Activated naive CD8-positive, alpha-beta T cell treated with anti-CD3 and anti-CD28 coated beads, Interleukin-2, amount 10 ng/mL, durations not matched to agents 7 days and 5 days (primary cell): Measurements from ENCODE around the gene SQOR. TPM values are rescaled to one million over a fixed set of nuclear protein-coding genes. Genes with fewer than 3 reads are reported as not detected.

ENCODE experiments used
- ATAC-seq: fragments of 150-1000 bp; cut with Tn5 transposase; one replicate; pipeline ENCODE4 v1.10.0; 2021; ENCODE audit warnings: low read depth, moderate library complexity
- POLR2A ChIA-PET: fragments of 350-600 bp; sonication (Branson Sonifier 250); formaldehyde crosslinking; loops from one replicate; lab custom pipeline; 2021; ENCODE audit warnings: antibody characterized with exemption; lab: Charles Lee
- DNase-seq: peaks from one replicate; pipeline ENCODE4 v3.0.0; 2021
- H3K27ac Mint-ChIP-seq: one replicate; pipeline ENCODE4 v1.8.0; 2022; ENCODE audit warnings: mild to moderate bottlenecking, mixed read lengths
- H3K27me3 Mint-ChIP-seq: one replicate; pipeline ENCODE4 v1.8.0; 2022; ENCODE audit warnings: mild to moderate bottlenecking, moderate library complexity, mixed read lengths
- H3K36me3 Mint-ChIP-seq: one replicate; pipeline ENCODE4 v1.8.0; 2021; ENCODE audit warnings: mild to moderate bottlenecking, mixed read lengths
- H3K4me1 Mint-ChIP-seq: one replicate; pipeline ENCODE4 v1.8.0; 2021; ENCODE audit warnings: mixed read lengths
- H3K4me3 Mint-ChIP-seq: one replicate; pipeline ENCODE4 v1.8.0; 2022; ENCODE audit warnings: mild to moderate bottlenecking, moderate library complexity, mixed read lengths
- H3K9me3 Mint-ChIP-seq: one replicate; pipeline ENCODE4 v1.8.0; 2021; ENCODE audit warnings: mixed read lengths
- total RNA-seq, 2 experiments: library from RNA; stranded (reverse); gene quantifications; one replicate each; pipeline ENCODE4 v1.2.3, GENCODE V29; 2021

Gene SQOR
- total RNA-seq: 10 to 100 TPM; 65.6 to 66.8 TPM

DNA sequence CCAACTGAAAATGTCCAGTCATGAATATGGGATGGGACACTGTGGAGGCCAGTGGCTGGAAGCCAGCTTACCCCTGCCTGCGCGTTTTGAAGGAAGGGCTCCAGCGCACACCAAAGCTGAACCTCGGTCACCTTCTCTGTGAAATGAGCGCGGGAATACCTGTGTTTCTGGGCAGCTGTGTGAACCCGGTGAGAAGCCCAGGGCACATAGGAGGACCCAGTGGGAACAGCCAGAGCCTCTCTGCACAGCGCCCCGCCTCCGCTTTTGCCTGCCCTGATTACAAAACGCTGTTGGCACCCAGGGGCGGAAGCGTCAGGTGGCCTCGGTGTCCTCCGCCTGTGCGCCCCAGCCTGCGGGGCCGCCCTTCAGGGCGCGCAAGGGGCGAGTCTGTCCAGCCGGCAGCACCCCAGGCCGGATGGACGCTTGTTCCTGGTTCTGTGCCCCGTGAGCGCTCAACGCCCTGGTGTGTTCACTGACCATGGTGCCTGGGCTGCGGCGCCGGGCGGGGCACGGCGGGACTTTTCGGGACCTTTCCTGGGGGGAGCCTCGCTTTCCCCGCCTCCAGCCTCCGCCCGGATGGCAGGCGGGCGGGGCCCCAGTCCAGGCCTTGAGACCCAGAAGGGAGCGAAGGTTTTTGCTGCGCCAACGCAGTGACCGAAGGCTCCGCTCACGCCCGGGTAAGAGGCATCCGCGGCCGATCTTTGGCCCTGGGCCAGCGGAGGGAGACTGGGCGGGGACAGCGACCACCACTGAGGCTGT, at the start of gene SQOR:
Gene SQOR, plus strand, starts transcription at position 598 of the 759 bp plus-strand sequence. CDS start 23,895 bp downstream, outside the sequence.
- Mint-ChIP-seq H3K4me3 (peak within 1 kb of the TSS; percentile 96), H3K27ac (peak within 1 kb of the TSS; percentile 93), H3K9me3 (no peaks in the 10 kb centered on the region), H3K36me3 (peaks cover 16% of the 10 kb centered on the region), H3K27me3 (peaks cover 5% of the 10 kb centered on the region), H3K4me1 (peaks cover 29% of the 10 kb centered on the region)
- POLR2A ChIA-PET: interaction anchor here (0.7 to 2.7 kb wide), 4 partner anchors 21 to 233 kb away, joined by 3 to 14 read pairs (median 4); partner anchors contain the start of gene BLOC1S6
- DNase-seq (peak; percentile 81), ATAC-seq (peak; percentile 69)

DNA sequence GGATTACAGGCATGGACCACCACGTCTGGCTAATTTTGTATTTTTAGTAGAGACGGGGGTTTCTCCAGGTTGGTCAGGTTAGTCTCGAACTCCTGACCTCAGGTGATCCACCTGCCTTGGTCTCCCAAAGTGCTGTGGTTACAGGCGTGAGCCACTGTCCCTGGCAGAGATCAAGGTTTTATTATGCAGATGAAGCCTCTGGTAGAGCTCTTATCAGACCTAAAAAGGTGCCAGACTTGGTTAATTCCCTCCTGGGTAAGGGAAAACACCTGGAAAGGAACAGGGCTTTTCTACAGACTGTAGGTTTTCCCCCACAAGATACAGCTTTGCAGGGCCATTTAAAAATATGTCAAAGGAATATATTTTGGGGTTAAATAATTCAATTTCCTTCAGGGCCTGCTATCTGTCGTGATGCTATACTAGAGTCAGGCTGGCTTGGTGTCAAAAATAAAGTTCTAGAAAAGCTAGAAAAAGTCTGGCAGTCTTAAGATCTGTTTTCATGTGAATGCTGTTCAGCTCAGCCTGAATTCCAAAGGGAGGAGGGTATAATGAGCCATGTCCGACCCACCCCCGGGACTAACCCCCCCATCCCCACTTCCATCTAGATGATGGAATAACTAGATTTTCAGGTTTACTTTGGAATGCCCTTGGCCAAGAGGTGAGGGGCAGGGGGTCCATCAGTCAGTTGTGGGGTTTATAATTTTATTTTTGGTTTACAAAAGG, 49.6 kb upstream of the SQOR start:
- ATAC-seq: no peak
- Mint-ChIP-seq H3K36me3 (peaks cover 5% of the 10 kb centered on the region), H3K9me3 (peaks cover 1% of the 10 kb centered on the region), H3K27ac (no peak overlapping the region), H3K27me3 (no peaks in the 10 kb centered on the region), H3K4me3 (no peak overlapping the region), H3K4me1 (peaks cover 21% of the 10 kb centered on the region)
- no peak for DNase-seq
- POLR2A ChIA-PET: interaction anchor here (2.7 kb wide), 1 partner anchor 50 kb away, joined by 14 read pairs; the partner anchor contains the start of gene SQOR

- H3K27me3 Mint-ChIP-seq: no peaks in the 10 kb centered on the region
- POLR2A ChIA-PET: interaction anchor here (0.9 to 3.0 kb wide), 9 partner anchors 12 to 386 kb away, joined by 3 to 28 read pairs (median 4); partner anchors contain the start of gene SQOR
- no peak for DNase-seq
- H3K36me3 Mint-ChIP-seq: peaks cover 5% of the 10 kb centered on the region
- peak overlapping the region; percentile 97 for H3K4me3 Mint-ChIP-seq
- peak overlapping the region; percentile 100 for H3K27ac Mint-ChIP-seq
- no peak for ATAC-seq
- peaks cover 26% of the 10 kb centered on the region for H3K4me1 Mint-ChIP-seq
- peaks cover 1% of the 10 kb centered on the region for H3K9me3 Mint-ChIP-seq
These were observed 48.7 kb upstream of the SQOR start for GRCh38 chr15:45586125-45586524.

- Mint-ChIP-seq H3K9me3 (peaks cover 1% of the 10 kb centered on the region), H3K27ac (peak overlapping the region; percentile 100), H3K4me3 (peak overlapping the region; percentile 97), H3K4me1 (peaks cover 29% of the 10 kb centered on the region), H3K27me3 (no peaks in the 10 kb centered on the region), H3K36me3 (peaks cover 5% of the 10 kb centered on the region)
- POLR2A ChIA-PET: interaction anchor here (0.7 to 3.0 kb wide), 13 partner anchors 13 to 387 kb away, joined by 3 to 28 read pairs (median 4); partner anchors contain the start of gene SQOR
- DNase-seq (no peak), ATAC-seq (peak; percentile 9)
These were observed 48.2 kb upstream of the SQOR start for GRCh38 chr15:45586601-45587094.

DNA sequence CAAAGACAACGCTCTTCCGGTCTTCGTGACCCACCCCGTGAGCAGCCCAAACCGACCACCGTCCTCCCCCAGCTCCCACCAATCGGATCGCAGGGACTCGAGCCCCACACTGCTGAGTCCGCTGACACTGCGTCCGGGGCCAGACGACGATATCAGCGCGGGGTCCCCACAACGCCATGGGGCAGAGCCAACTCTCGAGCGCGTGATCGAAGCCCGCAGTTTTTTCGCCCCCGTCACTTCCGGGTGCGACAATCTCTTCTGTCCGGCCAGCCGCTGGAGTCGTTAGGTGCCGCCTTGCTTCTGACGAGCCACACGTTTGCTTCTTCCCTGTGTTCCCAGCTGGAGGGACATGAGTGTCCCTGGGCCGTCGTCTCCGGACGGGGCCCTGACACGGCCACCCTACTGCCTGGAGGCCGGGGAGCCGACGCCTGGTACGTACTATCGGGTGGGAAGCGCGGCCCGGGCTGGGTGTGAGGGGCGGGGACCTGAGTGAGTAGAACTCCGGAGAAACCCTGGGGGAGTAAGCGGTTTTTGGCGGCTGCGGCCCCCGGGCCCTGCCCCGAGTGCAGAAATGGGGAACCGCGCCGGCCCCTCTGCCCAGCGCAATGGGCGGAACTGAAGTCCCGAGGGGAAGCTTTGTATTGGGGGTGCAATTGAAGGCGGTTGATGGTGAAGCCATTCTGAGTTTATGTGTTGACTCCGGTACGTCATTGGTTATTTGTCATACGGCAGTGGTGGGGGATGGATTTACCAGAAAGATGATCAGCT, 47.5 kb upstream of the SQOR start, which contains the start of gene BLOC1S6:
Gene BLOC1S6, plus strand, starts transcription at position 285 of the 768 bp plus-strand sequence. Its CDS starts 65 bp downstream, at position 350.
- ATAC-seq (peak; percentile 90), DNase-seq (peak; percentile 92)
- H3K27me3 Mint-ChIP-seq: no peaks in the 10 kb centered on the region
- H3K4me3 Mint-ChIP-seq: peak within 1 kb of the TSS; percentile 97
- POLR2A ChIA-PET: interaction anchor here (0.7 to 3.0 kb wide), 16 partner anchors 13 to 389 kb away, joined by 3 to 28 read pairs (median 4); partner anchors contain the start of gene SQOR
- peaks cover 34% of the 10 kb centered on the region for H3K4me1 Mint-ChIP-seq
- peaks cover 1% of the 10 kb centered on the region for H3K9me3 Mint-ChIP-seq
- H3K27ac Mint-ChIP-seq: peak within 1 kb of the TSS; percentile 100
- peaks cover 5% of the 10 kb centered on the region for H3K36me3 Mint-ChIP-seq

DNA sequence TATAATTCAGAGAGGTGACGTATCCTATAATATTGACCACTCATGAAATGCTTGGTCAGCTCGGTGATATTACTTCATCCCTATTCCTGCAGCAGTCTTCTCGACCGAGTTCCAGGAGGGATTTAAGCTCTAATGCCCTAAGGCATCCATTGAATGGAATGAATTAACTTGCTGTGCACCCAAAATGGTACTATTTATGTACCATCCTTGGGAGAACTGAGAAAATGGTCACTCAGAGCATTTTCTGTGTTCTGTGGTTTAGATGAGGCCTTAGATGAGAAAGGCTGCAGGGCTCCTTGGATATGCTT, 47.0 kb upstream of the SQOR start:
- ATAC-seq (no peak), DNase-seq (no peak)
- Mint-ChIP-seq H3K4me3 (peak overlapping the region; percentile 97), H3K4me1 (peaks cover 36% of the 10 kb centered on the region), H3K27ac (peak overlapping the region; percentile 100), H3K9me3 (peaks cover 1% of the 10 kb centered on the region), H3K27me3 (no peaks in the 10 kb centered on the region), H3K36me3 (peaks cover 5% of the 10 kb centered on the region)
- POLR2A ChIA-PET: interaction anchor here (0.7 to 3.0 kb wide), 9 partner anchors 15 to 390 kb away, joined by 3 to 28 read pairs (median 7); partner anchors contain the start of gene SQOR

GRCh38 chr15:45588219-45588875, 46.5 kb upstream of the SQOR start:
- DNase-seq (no peak), ATAC-seq (no peak)
- POLR2A ChIA-PET: interaction anchor here (0.7 to 3.0 kb wide), 7 partner anchors 15 to 390 kb away, joined by 3 to 28 read pairs (median 11); partner anchors contain the start of gene SQOR
- Mint-ChIP-seq H3K36me3 (peaks cover 6% of the 10 kb centered on the region), H3K9me3 (peaks cover 1% of the 10 kb centered on the region), H3K27ac (peak overlapping the region; percentile 100), H3K4me1 (peaks cover 36% of the 10 kb centered on the region), H3K4me3 (peak overlapping the region; percentile 97), H3K27me3 (no peaks in the 10 kb centered on the region)

- Mint-ChIP-seq H3K9me3 (no peaks in the 10 kb centered on the region), H3K4me1 (peaks cover 36% of the 10 kb centered on the region), H3K27ac (no peak overlapping the region), H3K4me3 (peak overlapping the region; percentile 43), H3K27me3 (no peaks in the 10 kb centered on the region), H3K36me3 (peaks cover 10% of the 10 kb centered on the region)
- ATAC-seq (no peak), DNase-seq (no peak)
- POLR2A ChIA-PET: no interaction called here
These were observed 45.6 kb upstream of the SQOR start for GRCh38 chr15:45589256-45589655.

- H3K4me3 Mint-ChIP-seq: no peak overlapping the region
- DNase-seq (no peak), ATAC-seq (no peak)
- H3K4me1 Mint-ChIP-seq: peaks cover 19% of the 10 kb centered on the region
- peaks cover 2% of the 10 kb centered on the region for H3K9me3 Mint-ChIP-seq
- POLR2A ChIA-PET: interaction anchor here (0.6 kb wide), 1 partner anchor 43 kb away, joined by 3 read pairs; no protein-coding TSS in a partner anchor
- H3K27ac Mint-ChIP-seq: no peak overlapping the region
- H3K27me3 Mint-ChIP-seq: no peaks in the 10 kb centered on the region
- peaks cover 27% of the 10 kb centered on the region for H3K36me3 Mint-ChIP-seq
These were observed 40.5 kb upstream of the SQOR start for GRCh38 chr15:45594319-45594718.

GRCh38 chr15:45594835-45595530, 39.8 kb upstream of the SQOR start:
- no peak for DNase-seq
- H3K27me3 Mint-ChIP-seq: no peaks in the 10 kb centered on the region
- no peak overlapping the region for H3K27ac Mint-ChIP-seq
- H3K4me3 Mint-ChIP-seq: no peak overlapping the region
- H3K4me1 Mint-ChIP-seq: peaks cover 17% of the 10 kb centered on the region
- ATAC-seq: no peak
- POLR2A ChIA-PET: no interaction called here
- H3K9me3 Mint-ChIP-seq: peaks cover 2% of the 10 kb centered on the region
- H3K36me3 Mint-ChIP-seq: peaks cover 25% of the 10 kb centered on the region

DNA sequence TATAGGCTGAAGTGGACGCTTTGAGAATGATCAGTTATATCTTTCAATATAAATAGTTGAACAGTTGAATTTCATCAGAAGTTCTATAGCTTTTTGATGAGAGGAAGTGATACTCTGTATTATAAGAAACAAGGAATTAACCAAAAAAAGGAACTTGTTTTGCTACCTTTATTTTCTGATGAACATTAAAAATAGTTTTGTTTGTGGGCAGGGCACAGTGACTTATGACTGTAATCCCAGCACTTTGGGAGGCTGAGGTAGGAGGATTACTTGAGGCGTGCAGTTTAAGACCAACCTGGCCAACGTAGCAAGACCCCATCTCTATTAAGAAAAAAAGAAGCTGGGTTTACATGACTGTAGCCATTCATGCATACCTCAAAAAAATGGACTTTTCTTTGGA, 30.9 kb upstream of the SQOR start:
- DNase-seq (no peak), ATAC-seq (no peak)
- H3K36me3 Mint-ChIP-seq: peaks cover 17% of the 10 kb centered on the region
- H3K27ac Mint-ChIP-seq: no peak overlapping the region
- H3K9me3 Mint-ChIP-seq: no peaks in the 10 kb centered on the region
- POLR2A ChIA-PET: no interaction called here
- no peaks in the 10 kb centered on the region for H3K4me1 Mint-ChIP-seq
- no peaks in the 10 kb centered on the region for H3K27me3 Mint-ChIP-seq
- no peak overlapping the region for H3K4me3 Mint-ChIP-seq

GRCh38 chr15:45604326-45604725, 30.5 kb upstream of the SQOR start:
- Mint-ChIP-seq H3K36me3 (peaks cover 17% of the 10 kb centered on the region), H3K9me3 (no peaks in the 10 kb centered on the region), H3K4me1 (no peaks in the 10 kb centered on the region), H3K27ac (no peak overlapping the region), H3K27me3 (no peaks in the 10 kb centered on the region), H3K4me3 (no peak overlapping the region)
- POLR2A ChIA-PET: no interaction called here
- ATAC-seq (no peak), DNase-seq (no peak)
